Adrenal gland (tissue), 12 donors: ENCODE measurements around the gene TENT5C. TPM values are rescaled to one million over a fixed set of nuclear protein-coding genes. Genes with fewer than 3 reads are reported as not detected.

Experiments used
- DNase-seq, 7 donors: peaks; one replicate each; pipeline ENCODE4 v3.0.0-alpha.2; 2019 to 2020
- H3K27ac ChIP-seq, 5 donors: fragments of 200-600 bp; sonication (generic) in 4 of 5; 1 replicate in 3 of 5; 2 replicates in 2 of 5; pipeline versions ENCODE4 v1.5.1 to v1.8.0; 2016 to 2020; ENCODE audit warnings: mild to moderate bottlenecking in 1 of 5
- H3K27me3 ChIP-seq: fragments of 200-600 bp; 2 replicates; pipeline ENCODE4 v1.8.0; 2021
- H3K36me3 ChIP-seq, 2 donors: fragments of 200-600 bp; replicated peaks in 1 of 2; 1 replicate in 1 of 2; 2 replicates in 1 of 2; pipeline versions ENCODE4 v1.5.1 to v1.8.0; 2018 to 2022
- H3K4me1 ChIP-seq, 2 donors: fragments of 200-600 bp; replicated peaks in 1 of 2; 1 replicate in 1 of 2; 2 replicates in 1 of 2; pipeline versions ENCODE4 v1.5.1 to v1.8.0; 2018 to 2021
- H3K4me3 ChIP-seq, 4 donors: fragments of 200-600 bp; sonication (generic) in 3 of 4; one replicate each; pipeline ENCODE4 v1.5.1; 2016 to 2018
- H3K9me3 ChIP-seq, 3 donors: fragments of 200-600 bp; sonication (generic) in 1 of 3; replicated peaks in 1 of 3; 1 replicate in 2 of 3; 2 replicates in 1 of 3; pipeline versions ENCODE4 v1.5.1 to v1.8.0; 2016 to 2021
- CTCF ChIP-seq, 6 experiments: fragments of 450-650 bp in 4 of 6; fragments of 200-600 bp in 2 of 6; sonication (generic) in 1 of 6; IDR thresholded peaks; 1 replicate in 5 of 6; 2 replicates in 1 of 6; pipeline versions ENCODE4 v1.5.1 to v1.8.0; 2016 to 2021; ENCODE audit warnings: antibody characterized with exemption in 6 of 6, mild to moderate bottlenecking in 2 of 6, moderate library complexity in 1 of 6
- POLR2A ChIP-seq, 2 donors: fragments of 450-650 bp; IDR thresholded peaks; one replicate each; pipeline ENCODE4 v1.6.1; 2017; ENCODE audit warnings: antibody characterized with exemption in 2 of 2, mild to moderate bottlenecking in 2 of 2, moderate library complexity in 1 of 2
- WGBS, 4 donors: extraction: QIAGEN DNeasy Blood & Tissue Kit in 2 of 4; methylation state at CpG; one replicate each; pipeline versions ENCODE4 v1.1.5 to v1.1.7; 2013 to 2017; 5-methylcytosine and 5-hydroxymethylcytosine counted together
- intact Hi-C, 2 donors: fragments of 100-400 bp; cut with DNase I; formaldehyde crosslinking; loops; one replicate each; pipeline versions ENCODE4 v1.14.1 to v1.15.0; 2022 to 2023
- polyA plus RNA-seq, 3 donors: library from polyadenylated mRNA; stranded (reverse); fragments of 200-250 nt in 2 of 3; fragments of 350-450 nt in 1 of 3; fragmentation: Illumina TruSeq in 1 of 3; extraction: RNeasy Lipid Tissue Mini Kit (QIAGEN cat#74804) in 1 of 3; gene quantifications; one replicate each; pipeline ENCODE4 v1.2.3, GENCODE V29; 2013 to 2014
- total RNA-seq, 9 donors: library from RNA; depleted of rRNA in 4 of 9; stranded (reverse); fragments of >200 nt in 4 of 9; fragments of 120-200 nt in 1 of 9; fragmentation: NEBNext Ultra II Directional in 1 of 9; extraction: Animal tissue kit (Norgen Biotek cat#: 25700) in 1 of 9; gene quantifications; one replicate each; pipeline versions ENCODE4 v1.1.0 to v1.2.4, GENCODE V29; 2013 to 2023
- donor health status: healthy with polysubstance abuse.
- donor health status: Bipolar disorder and iron deficiency.
- donor health status: DM: yes; HTN: yes; CAD: no.
- donor health status: DM: no; HTN: no; CAD: no.
- donor health status: DM: no; HTN: no; CAD: no.
- donor health status: DM: yes; HTN: yes; CAD: no.

The TENT5C gene
- total and polyA plus RNA-seq, 12 donors = 0.54 to 8.5 (median 2.0) TPM

- no peak for DNase-seq
Measured at GRCh38 chr1:117639741-117640140, 33.9 kb downstream of the TENT5C start.

GRCh38 chr1:117641536-117641935 is 35.7 kb downstream of the TENT5C start:
- H3K27ac ChIP-seq = no peak overlapping the region
- H3K4me3 ChIP-seq = no peak overlapping the region
- intact Hi-C loops = no loop called here
- DNase-seq = no peak
- TF ChIP-seq CTCF (IDR thresholded peaks at IDR 0.05) (no peak), POLR2A (IDR thresholded peaks at IDR 0.05) (no peak)
- 84 to 88% (median 86%) methylated on average over 3 of the region's 3 CpGs for WGBS, 4 donors
- H3K27me3 ChIP-seq = no peaks in the 10 kb centered on the region
- no peaks in the 10 kb centered on the region for H3K36me3 ChIP-seq
- no peaks in the 10 kb centered on the region for H3K4me1 ChIP-seq
- no peaks in the 10 kb centered on the region for H3K9me3 ChIP-seq

More at GRCh38 chr1:117639741-117640140, 33.9 kb downstream of the TENT5C start:
- no peak overlapping the region for H3K27ac ChIP-seq
- no peaks in the 10 kb centered on the region for H3K4me1 ChIP-seq
- H3K36me3 ChIP-seq = no peaks in the 10 kb centered on the region
- 80 to 90% (median 84%) methylated on average over 4 of the region's 4 CpGs for WGBS, 4 donors
- H3K27me3 ChIP-seq = no peaks in the 10 kb centered on the region
- no peak overlapping the region for H3K4me3 ChIP-seq
- TF ChIP-seq CTCF (IDR thresholded peaks at IDR 0.05) = no peak
- no peak for TF ChIP-seq POLR2A (IDR thresholded peaks at IDR 0.05)
- H3K9me3 ChIP-seq = no peaks in the 10 kb centered on the region
- intact Hi-C loops = no loop called here

- TF ChIP-seq POLR2A (IDR thresholded peaks at IDR 0.05) (no peak), CTCF (IDR thresholded peaks at IDR 0.05) (no peak)
- WGBS, 4 donors = 86 to 94% (median 92%) methylated on average over 4 of the region's 4 CpGs
- Histone ChIP-seq H3K36me3 (no peaks in the 10 kb centered on the region), H3K4me1 (no peaks in the 10 kb centered on the region), H3K27ac (no peak overlapping the region), H3K27me3 (no peaks in the 10 kb centered on the region), H3K9me3 (no peaks in the 10 kb centered on the region), H3K4me3 (no peak overlapping the region)
- DNase-seq = no peak
- intact Hi-C loops = no loop called here
Measured at GRCh38 chr1:117642963-117643362, 37.1 kb downstream of the TENT5C start.

- Histone ChIP-seq H3K4me1 (no peaks in the 10 kb centered on the region), H3K27me3 (no peaks in the 10 kb centered on the region), H3K9me3 (no peaks in the 10 kb centered on the region), H3K36me3 (no peaks in the 10 kb centered on the region), H3K4me3 (no peak overlapping the region), H3K27ac (no peak overlapping the region)
- TF ChIP-seq CTCF (IDR thresholded peaks at IDR 0.05) = no peak
- no peak for TF ChIP-seq POLR2A (IDR thresholded peaks at IDR 0.05)
- DNase-seq = no peak
- whole genome bisulfite sequencing, 4 donors = 76 to 84% (median 81%) methylated on average over 2 of the region's 2 CpGs
- intact Hi-C loops = no loop called here
Measured at GRCh38 chr1:117643601-117644000, 37.8 kb downstream of the TENT5C start.
